Measurements from ENCODE around the gene ZNF19. TPM values are rescaled to one million over a fixed set of nuclear protein-coding genes. Genes with fewer than 3 reads are reported as not detected.

ZNF19 gene
- total RNA-seq, 6 donors from 2014 or later: 9.4 to 44.0 (median 18.6) TPM

DNA sequence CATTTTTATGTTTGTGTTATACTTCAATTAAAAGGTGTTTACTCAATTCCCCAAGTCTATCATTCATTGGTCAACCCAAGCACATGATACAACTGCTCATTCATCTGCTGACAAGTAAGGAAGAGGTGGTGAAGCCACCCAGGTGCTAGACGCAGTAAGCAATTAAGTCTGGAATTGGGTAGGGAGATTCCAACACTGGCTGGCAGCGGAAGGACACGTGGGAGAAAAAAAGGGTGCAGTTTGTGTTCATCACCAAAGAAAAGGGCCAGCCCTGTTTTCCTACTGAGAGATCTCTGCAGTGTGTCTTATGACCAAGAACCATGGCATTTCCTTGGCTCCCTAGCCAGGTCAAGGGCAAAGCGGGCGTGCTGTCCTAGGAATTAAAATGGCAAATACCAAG, 15.2 kb downstream of the ZNF19 start:
- Histone ChIP-seq H3K27me3 (no peaks in the 10 kb centered on the region), H3K4me3 (no peak overlapping the region), H3K4me1 (no peaks in the 10 kb centered on the region), H3K9me3 (no peaks in the 10 kb centered on the region), H3K27ac (no peak overlapping the region), H3K36me3 (peaks cover 17 to 70% (median 31%) of the 10 kb centered on the region in 4 donors)
- DNase-seq: no peak
- ATAC-seq (ENCODE audit: low FRiP score in 2 of 2): no peak
- TF ChIP-seq POLR2AphosphoS5 (IDR thresholded peaks at IDR 0.05) (no peak), EP300 (IDR thresholded peaks at IDR 0.05) (no peak), POLR2A (IDR thresholded peaks at IDR 0.05) (no peak)
- TF ChIP-seq, protein P1, sequence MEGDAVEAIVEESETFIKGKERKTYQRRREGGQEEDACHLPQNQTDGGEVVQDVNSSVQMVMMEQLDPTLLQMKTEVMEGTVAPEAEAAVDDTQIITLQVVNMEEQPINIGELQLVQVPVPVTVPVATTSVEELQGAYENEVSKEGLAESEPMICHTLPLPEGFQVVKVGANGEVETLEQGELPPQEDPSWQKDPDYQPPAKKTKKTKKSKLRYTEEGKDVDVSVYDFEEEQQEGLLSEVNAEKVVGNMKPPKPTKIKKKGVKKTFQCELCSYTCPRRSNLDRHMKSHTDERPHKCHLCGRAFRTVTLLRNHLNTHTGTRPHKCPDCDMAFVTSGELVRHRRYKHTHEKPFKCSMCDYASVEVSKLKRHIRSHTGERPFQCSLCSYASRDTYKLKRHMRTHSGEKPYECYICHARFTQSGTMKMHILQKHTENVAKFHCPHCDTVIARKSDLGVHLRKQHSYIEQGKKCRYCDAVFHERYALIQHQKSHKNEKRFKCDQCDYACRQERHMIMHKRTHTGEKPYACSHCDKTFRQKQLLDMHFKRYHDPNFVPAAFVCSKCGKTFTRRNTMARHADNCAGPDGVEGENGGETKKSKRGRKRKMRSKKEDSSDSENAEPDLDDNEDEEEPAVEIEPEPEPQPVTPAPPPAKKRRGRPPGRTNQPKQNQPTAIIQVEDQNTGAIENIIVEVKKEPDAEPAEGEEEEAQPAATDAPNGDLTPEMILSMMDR (IDR thresholded peaks at IDR 0.05): no peak
- 96 to 97% methylated on average over 5 of the region's 5 CpGs for WGBS, 2 donors

DNA sequence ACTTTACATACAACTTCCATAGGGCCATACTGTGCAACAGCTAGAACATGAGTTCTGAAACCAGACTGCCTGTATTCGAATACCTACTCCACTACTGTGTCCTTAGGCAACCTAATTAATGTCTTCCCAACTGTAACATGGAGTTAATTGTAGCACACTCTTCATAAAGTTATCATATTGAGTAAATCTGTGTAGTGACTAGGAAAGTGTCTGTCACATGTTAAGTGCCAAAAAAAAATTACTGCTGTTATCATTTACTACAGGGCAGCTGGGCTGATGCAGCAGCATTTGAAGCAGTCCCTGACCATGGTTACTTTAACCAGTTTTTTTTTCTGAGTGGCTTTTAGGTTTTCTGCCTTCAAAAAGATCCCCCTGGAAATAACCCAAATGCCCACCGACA, 16.2 kb downstream of the ZNF19 start:
- peaks cover 17 to 61% (median 26%) of the 10 kb centered on the region in 4 donors for H3K36me3 ChIP-seq
- no peak for ATAC-seq (ENCODE audit: low FRiP score in 2 of 2)
- H3K27ac ChIP-seq: no peak overlapping the region
- H3K4me3 ChIP-seq: no peak overlapping the region
- H3K27me3 ChIP-seq: no peaks in the 10 kb centered on the region
- no peak for DNase-seq
- H3K9me3 ChIP-seq: no peaks in the 10 kb centered on the region
- no peaks in the 10 kb centered on the region for H3K4me1 ChIP-seq
- TF ChIP-seq POLR2AphosphoS5 (IDR thresholded peaks at IDR 0.05): no peak
- no peak for TF ChIP-seq EP300 (IDR thresholded peaks at IDR 0.05)
- TF ChIP-seq, protein P1 (IDR thresholded peaks at IDR 0.05): no peak
- no peak for TF ChIP-seq POLR2A (IDR thresholded peaks at IDR 0.05)
- 91 to 100% methylated on average over 2 of the region's 2 CpGs for WGBS, 2 donors

DNA sequence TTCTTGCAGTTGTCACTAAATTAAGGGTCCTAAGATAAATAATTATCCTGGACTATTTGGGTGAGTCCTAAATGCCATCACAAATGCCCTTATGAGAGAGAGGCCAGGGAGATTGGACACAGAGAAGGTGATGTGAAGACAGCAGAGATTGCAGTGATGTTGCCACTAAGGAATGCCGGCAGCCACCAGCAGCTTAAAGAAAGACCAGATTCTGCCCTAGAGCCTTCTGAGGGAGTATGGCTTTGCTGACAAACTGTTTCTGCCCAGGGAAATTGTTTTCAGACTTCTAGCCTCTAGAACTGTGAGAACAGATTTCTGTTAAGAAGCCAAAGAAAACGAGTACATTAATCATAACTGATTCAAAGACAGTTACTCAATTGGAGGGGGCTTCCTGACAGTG, 17.1 kb downstream of the ZNF19 start:
- peaks cover 15 to 52% (median 21%) of the 10 kb centered on the region in 4 donors for H3K36me3 ChIP-seq
- no peak overlapping the region for H3K27ac ChIP-seq
- H3K27me3 ChIP-seq: no peaks in the 10 kb centered on the region
- no peak for DNase-seq
- no peak overlapping the region for H3K4me3 ChIP-seq
- no peaks in the 10 kb centered on the region for H3K4me1 ChIP-seq
- TF ChIP-seq POLR2AphosphoS5 (IDR thresholded peaks at IDR 0.05) (no peak), EP300 (IDR thresholded peaks at IDR 0.05) (no peak), POLR2A (IDR thresholded peaks at IDR 0.05) (no peak)
- TF ChIP-seq, protein P1 (IDR thresholded peaks at IDR 0.05): no peak
- ATAC-seq (ENCODE audit: low FRiP score in 2 of 2): no peak
- WGBS, 2 donors: 75 to 85% methylated on average over 2 of the region's 2 CpGs
- no peaks in the 10 kb centered on the region for H3K9me3 ChIP-seq

DNA sequence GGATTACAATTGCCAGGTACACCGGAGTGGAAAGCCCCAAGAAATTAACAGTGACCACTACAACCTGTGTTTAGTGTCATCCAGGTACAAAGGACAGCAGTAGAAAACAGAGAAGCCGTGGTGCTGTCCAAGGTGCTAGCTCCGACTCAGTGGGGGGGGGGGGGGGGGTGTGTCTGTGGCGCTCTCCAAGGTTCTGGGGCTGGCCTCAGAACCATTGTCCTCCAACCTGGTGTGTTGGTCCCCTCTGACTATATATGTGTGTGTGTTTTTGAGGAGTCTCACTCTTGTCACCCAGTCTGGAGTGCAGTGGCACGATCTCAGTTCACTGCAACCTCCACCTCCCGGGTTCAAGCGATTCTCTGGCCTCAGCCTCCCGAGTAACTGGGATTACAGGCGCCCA, 21.3 kb downstream of the ZNF19 start:
- Histone ChIP-seq H3K9me3 (no peaks in the 10 kb centered on the region), H3K27ac (no peak overlapping the region), H3K4me3 (no peak overlapping the region), H3K36me3 (peaks cover 0 to 18% (median 0%) of the 10 kb centered on the region in 4 donors), H3K4me1 (peaks cover 0 to 5% (median 2%) of the 10 kb centered on the region in 4 donors), H3K27me3 (no peaks in the 10 kb centered on the region)
- TF ChIP-seq POLR2A (IDR thresholded peaks at IDR 0.05) (no peak), POLR2AphosphoS5 (IDR thresholded peaks at IDR 0.05) (no peak), EP300 (IDR thresholded peaks at IDR 0.05) (no peak)
- TF ChIP-seq, protein P1 (IDR thresholded peaks at IDR 0.05): no peak
- ATAC-seq (ENCODE audit: low FRiP score in 2 of 2) (peak in 1 of 2 donors; percentile 36), DNase-seq (no peak)
- 32 to 51% methylated on average over 6 to 9 of the region's 9 CpGs for WGBS, 2 donors

DNA sequence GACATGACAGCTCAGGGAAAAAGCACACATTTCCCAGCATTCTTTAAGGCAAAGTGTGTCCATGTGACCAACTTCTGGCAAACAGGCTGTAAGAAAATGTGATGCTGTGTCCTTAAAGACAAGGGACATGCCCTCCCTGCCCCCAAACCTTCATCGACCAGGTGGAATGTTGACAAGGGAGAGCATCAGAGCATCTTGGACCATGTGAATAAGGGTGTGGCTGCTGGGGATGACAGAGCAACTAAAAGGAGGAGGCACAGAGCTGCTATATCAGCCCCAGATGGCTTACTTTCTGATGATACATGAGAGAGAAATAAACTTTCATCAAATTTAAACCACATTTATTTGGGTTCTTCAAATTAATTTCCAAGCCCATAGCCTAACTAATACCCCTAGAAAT, 24.9 kb downstream of the ZNF19 start:
- Histone ChIP-seq H3K9me3 (no peaks in the 10 kb centered on the region), H3K27ac (no peak overlapping the region), H3K36me3 (no peaks in the 10 kb centered on the region), H3K4me3 (no peak overlapping the region), H3K27me3 (no peaks in the 10 kb centered on the region), H3K4me1 (peaks cover 15 to 29% (median 20%) of the 10 kb centered on the region in 4 donors)
- no peak for DNase-seq
- 31 to 90% methylated on average over 1 of the region's 1 CpG for WGBS, 2 donors
- no peak for TF ChIP-seq POLR2AphosphoS5 (IDR thresholded peaks at IDR 0.05)
- TF ChIP-seq, protein P1 (IDR thresholded peaks at IDR 0.05): no peak
- no peak for TF ChIP-seq EP300 (IDR thresholded peaks at IDR 0.05)
- no peak for TF ChIP-seq POLR2A (IDR thresholded peaks at IDR 0.05)
- no peak for ATAC-seq (ENCODE audit: low FRiP score in 2 of 2)

Data from upper lobe of left lung (tissue), 6 donors.